OCI-LY7 (cell line): ENCODE results near the gene POLR2F. TPM values are rescaled to one million over a fixed set of nuclear protein-coding genes. Genes with fewer than 3 reads are reported as not detected.

Experiments used
- BruUV-seq: library from RNA; stranded (reverse); fragments of 400-500 nt; replicated peaks from 2 replicates; lab custom pipeline; 2021; lab: Mats Ljungman, UMichigan
- CTCF ChIA-PET: fragments of 300-600 bp; sonication (Branson Sonifier 250); formaldehyde crosslinking; loops from one replicate; lab custom pipeline; 2022; ENCODE audit warnings: antibody characterized with exemption; ENCODE audit not compliant: unreplicated experiment; lab: Charles Lee
- POLR2A ChIA-PET: fragments of 300-600 bp; sonication (Branson Sonifier 250); formaldehyde crosslinking; loops from one replicate; lab custom pipeline; 2022; ENCODE audit warnings: antibody characterized with exemption; lab: Charles Lee
- DNase-seq: peaks from one replicate; pipeline ENCODE4 v3.0.0-alpha.2; 2015; ENCODE audit warnings: low spot score
- H2AFZ ChIP-seq: fragments of 200-600 bp; sonication (generic), shearing (Covaris generic); 2 replicates; pipeline ENCODE4 v1.6.1; 2014; ENCODE audit warnings: mild to moderate bottlenecking, antibody characterized with exemption, low read length, moderate library complexity
- H3K27ac ChIP-seq: fragments of 200-600 bp; sonication (generic); 2 replicates; pipeline ENCODE4 v1.5.1; 2014; ENCODE audit warnings: mixed run types, low read depth, mild to moderate bottlenecking, moderate library complexity, low read length, inconsistent platforms; ENCODE audit not compliant: poor library complexity, severe bottlenecking
- H3K36me3 ChIP-seq: fragments of 200-600 bp; sonication (generic); 2 replicates; pipeline ENCODE4 v1.6.1; 2014; ENCODE audit warnings: mild to moderate bottlenecking, antibody characterized with exemption, low read length, moderate library complexity, mixed read lengths; ENCODE audit not compliant: insufficient read depth
- H3K4me1 ChIP-seq: fragments of 200-600 bp; sonication (generic); 2 replicates; pipeline ENCODE4 v1.5.1; 2014; ENCODE audit warnings: mild to moderate bottlenecking, low read length; ENCODE audit not compliant: insufficient read depth, poor library complexity, severe bottlenecking
- H3K4me2 ChIP-seq: fragments of 200-600 bp; sonication (generic); 2 replicates; pipeline ENCODE4 v1.6.1; 2014; ENCODE audit warnings: mild to moderate bottlenecking, low read length
- H3K4me3 ChIP-seq: fragments of 200-600 bp; sonication (generic); 2 replicates; pipeline ENCODE4 v1.5.1; 2014; ENCODE audit warnings: mild to moderate bottlenecking, low read depth, low read length; ENCODE audit not compliant: poor library complexity, severe bottlenecking
- H3K79me2 ChIP-seq: fragments of 200-600 bp; sonication (generic); 2 replicates; pipeline ENCODE4 v1.6.1; 2016; ENCODE audit warnings: low read depth, mild to moderate bottlenecking, low read length, moderate library complexity, mixed read lengths; ENCODE audit not compliant: insufficient read depth
- H3K9me2 ChIP-seq: fragments of 200-600 bp; sonication (generic); 2 replicates; pipeline ENCODE4 v1.6.1; 2016; ENCODE audit warnings: mild to moderate bottlenecking, low read length, mixed read lengths; ENCODE audit not compliant: insufficient read depth
- H3K9me3 ChIP-seq: fragments of 200-600 bp; sonication (generic); 2 replicates; pipeline ENCODE4 v1.6.1; 2014; ENCODE audit warnings: mild to moderate bottlenecking, mixed run types, low read length, mixed read lengths
- H4K20me1 ChIP-seq: fragments of 200-600 bp; sonication (generic); 2 replicates; pipeline ENCODE4 v1.6.1; 2014; ENCODE audit warnings: mild to moderate bottlenecking, antibody characterized with exemption, low read length, moderate library complexity, mixed read lengths; ENCODE audit not compliant: insufficient read depth
- CTCF ChIP-seq: fragments of 200-600 bp; sonication (generic); conservative IDR thresholded peaks from 2 replicates; pipeline ENCODE4 v1.5.1; 2014; ENCODE audit warnings: mild to moderate bottlenecking, antibody characterized with exemption, low read length, moderate library complexity, mixed read lengths
- EZH2phosphoT487 ChIP-seq: fragments of 200-600 bp; sonication (generic); IDR thresholded peaks from 2 replicates; pipeline ENCODE4 v1.6.1; 2018; ENCODE audit warnings: low read depth, borderline replicate concordance, mild to moderate bottlenecking, mixed run types, antibody characterized with exemption, low read length, moderate library complexity, mixed read lengths
- intact Hi-C: fragments of 100-400 bp; cut with micrococcal nuclease; formaldehyde crosslinking; loops from one replicate; pipeline ENCODE4 v1.10.0; 2022; ENCODE audit not compliant: unreplicated experiment
- total RNA-seq, 2 experiments: library from RNA; depleted of rRNA in 1 of 2; stranded (reverse); fragments of >200 nt in 1 of 2; shearing (Covaris generic) in 1 of 2; gene quantifications; 2 replicates each; pipeline ENCODE4 v1.2.3, GENCODE V29; 2014 to 2022

The POLR2F gene
- total RNA-seq, 2 experiments from 2014 or later, result 71.2 to 85.9 TPM

- TF ChIP-seq EZH2phosphoT487 (no peak), CTCF (no peak)
- H3K4me1 ChIP-seq, result no peaks in the 10 kb centered on the region
- H3K36me3 ChIP-seq, result no peaks in the 10 kb centered on the region
- intact Hi-C loops, result no loop called here
- DNase-seq, result no peak
- POLR2A ChIA-PET, result interaction anchor here (0.7 kb wide), 1 partner anchor 113 kb away, joined by 3 read pairs; no protein-coding TSS in a partner anchor
- no TSS peak for BruUV-seq
- no peaks in the 10 kb centered on the region for H3K9me3 ChIP-seq
- H4K20me1 ChIP-seq, result no peaks in the 10 kb centered on the region
- no peak overlapping the region for H3K4me3 ChIP-seq
- H3K79me2 ChIP-seq, result no peaks in the 10 kb centered on the region
- no peak overlapping the region for H3K4me2 ChIP-seq
- H2AFZ ChIP-seq, result no peak overlapping the region
- no peak overlapping the region for H3K27ac ChIP-seq
- H3K9me2 ChIP-seq, result no peaks in the 10 kb centered on the region
- CTCF ChIA-PET, result no interaction called here
Measured at GRCh38 chr22:37990301-37990700, 36.8 kb downstream of the POLR2F start.

GRCh38 chr22:37990862-37991261 is 37.4 kb downstream of the POLR2F start:
- Histone ChIP-seq H3K9me2 (no peaks in the 10 kb centered on the region), H3K9me3 (no peaks in the 10 kb centered on the region), H3K27ac (no peak overlapping the region), H3K36me3 (no peaks in the 10 kb centered on the region), H3K4me3 (no peak overlapping the region), H4K20me1 (no peaks in the 10 kb centered on the region), H3K4me1 (peaks cover 2% of the 10 kb centered on the region), H2AFZ (no peak overlapping the region), H3K4me2 (no peak overlapping the region), H3K79me2 (no peaks in the 10 kb centered on the region)
- ChIA-PET POLR2A (interaction anchor here (0.7 kb wide), 1 partner anchor 114 kb away, joined by 3 read pairs; no protein-coding TSS in a partner anchor), CTCF (no interaction called here)
- intact Hi-C loops, result no loop called here
- TF ChIP-seq CTCF (no peak), EZH2phosphoT487 (no peak)
- DNase-seq, result no peak
- BruUV-seq, result no TSS peak

- POLR2A ChIA-PET, result no interaction called here
Measured at GRCh38 chr22:37991731-37992442, 38.4 kb downstream of the POLR2F start.

More at GRCh38 chr22:37991731-37992442, 38.4 kb downstream of the POLR2F start:
- Histone ChIP-seq H3K27ac (no peak overlapping the region), H3K9me2 (no peaks in the 10 kb centered on the region), H3K4me1 (peaks cover 12% of the 10 kb centered on the region), H3K4me3 (no peak overlapping the region), H3K9me3 (no peaks in the 10 kb centered on the region), H3K36me3 (no peaks in the 10 kb centered on the region), H3K4me2 (no peak overlapping the region), H4K20me1 (no peaks in the 10 kb centered on the region), H2AFZ (no peak overlapping the region), H3K79me2 (no peaks in the 10 kb centered on the region)
- intact Hi-C loops, result no loop called here
- BruUV-seq, result no TSS peak
- DNase-seq, result no peak
- CTCF ChIA-PET, result no interaction called here
- no peak for TF ChIP-seq EZH2phosphoT487
- TF ChIP-seq CTCF, result no peak
